Progenitor cell of endocrine pancreas (in vitro differentiated cells): ENCODE data around the gene ASPRV1. TPM values are rescaled to one million over a fixed set of nuclear protein-coding genes. Genes with fewer than 3 reads are reported as not detected.

Experiments used
- DNase-seq: peaks from one replicate; pipeline ENCODE4 v3.0.0; 2021; ENCODE audit warnings: low spot score; ENCODE audit not compliant: unreplicated experiment
- H3K27ac Mint-ChIP-seq: 2 replicates; pipeline ENCODE4 v1.8.0; 2021; ENCODE audit warnings: mild to moderate bottlenecking, moderate library complexity, mixed read lengths
- H3K27me3 Mint-ChIP-seq: 2 replicates; pipeline ENCODE4 v1.8.0; 2021; ENCODE audit warnings: mixed read lengths
- H3K36me3 Mint-ChIP-seq: 2 replicates; pipeline ENCODE4 v1.8.0; 2022; ENCODE audit warnings: mixed read lengths; ENCODE audit not compliant: insufficient read depth
- H3K4me1 Mint-ChIP-seq: 2 replicates; pipeline ENCODE4 v1.8.0; 2021; ENCODE audit warnings: low read depth, mixed read lengths
- H3K4me3 Mint-ChIP-seq: 2 replicates; pipeline ENCODE4 v1.8.0; 2021; ENCODE audit warnings: low read depth, mild to moderate bottlenecking, moderate library complexity, mixed read lengths
- H3K9me3 Mint-ChIP-seq: 2 replicates; pipeline ENCODE4 v1.8.0; 2021; ENCODE audit warnings: low read depth, mixed read lengths
- CTCF ChIP-seq: fragments of 200-600 bp; sonication (generic); IDR thresholded peaks from one replicate; pipeline ENCODE4 v1.5.0; 2021; ENCODE audit warnings: antibody characterized with exemption, mild to moderate bottlenecking; ENCODE audit not compliant: unreplicated experiment
- total RNA-seq: library from RNA; stranded (reverse); gene quantifications from 2 replicates; pipeline ENCODE4 v1.2.1, GENCODE V29; 2021

Gene ASPRV1
- total RNA-seq, 1 donor from 2014 or later, result 1.1 TPM

DNA sequence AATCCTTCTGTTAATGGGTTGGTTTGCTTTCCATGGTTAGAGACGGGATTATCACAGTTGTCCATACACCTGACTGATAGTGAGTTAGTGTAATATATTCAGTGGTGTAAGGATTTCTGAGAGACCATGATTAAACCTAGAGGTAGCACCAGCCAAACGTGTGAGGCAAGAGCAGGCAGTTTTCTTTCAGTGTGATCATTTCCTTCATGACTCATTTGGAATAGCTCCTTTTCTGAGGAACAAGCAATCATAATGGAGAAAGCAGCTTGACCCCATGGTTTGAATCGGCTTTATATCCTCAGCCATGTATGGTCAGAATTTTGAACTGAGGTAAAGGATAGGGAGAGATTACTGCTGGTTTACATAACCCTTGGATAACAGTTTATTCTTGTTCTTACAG, 43.6 kb downstream of the ASPRV1 start:
- Mint-ChIP-seq H3K36me3 (peaks cover 7% of the 10 kb centered on the region), H3K27ac (no peak overlapping the region), H3K4me3 (no peak overlapping the region), H3K9me3 (no peaks in the 10 kb centered on the region), H3K27me3 (no peaks in the 10 kb centered on the region), H3K4me1 (peaks cover 1% of the 10 kb centered on the region)
- TF ChIP-seq CTCF, result no peak
- DNase-seq, result no peak

GRCh38 chr2:69916106-69916505, 45.3 kb downstream of the ASPRV1 start:
- Mint-ChIP-seq H3K4me1 (peaks cover 1% of the 10 kb centered on the region), H3K27ac (no peak overlapping the region)
- no peak for DNase-seq

DNA sequence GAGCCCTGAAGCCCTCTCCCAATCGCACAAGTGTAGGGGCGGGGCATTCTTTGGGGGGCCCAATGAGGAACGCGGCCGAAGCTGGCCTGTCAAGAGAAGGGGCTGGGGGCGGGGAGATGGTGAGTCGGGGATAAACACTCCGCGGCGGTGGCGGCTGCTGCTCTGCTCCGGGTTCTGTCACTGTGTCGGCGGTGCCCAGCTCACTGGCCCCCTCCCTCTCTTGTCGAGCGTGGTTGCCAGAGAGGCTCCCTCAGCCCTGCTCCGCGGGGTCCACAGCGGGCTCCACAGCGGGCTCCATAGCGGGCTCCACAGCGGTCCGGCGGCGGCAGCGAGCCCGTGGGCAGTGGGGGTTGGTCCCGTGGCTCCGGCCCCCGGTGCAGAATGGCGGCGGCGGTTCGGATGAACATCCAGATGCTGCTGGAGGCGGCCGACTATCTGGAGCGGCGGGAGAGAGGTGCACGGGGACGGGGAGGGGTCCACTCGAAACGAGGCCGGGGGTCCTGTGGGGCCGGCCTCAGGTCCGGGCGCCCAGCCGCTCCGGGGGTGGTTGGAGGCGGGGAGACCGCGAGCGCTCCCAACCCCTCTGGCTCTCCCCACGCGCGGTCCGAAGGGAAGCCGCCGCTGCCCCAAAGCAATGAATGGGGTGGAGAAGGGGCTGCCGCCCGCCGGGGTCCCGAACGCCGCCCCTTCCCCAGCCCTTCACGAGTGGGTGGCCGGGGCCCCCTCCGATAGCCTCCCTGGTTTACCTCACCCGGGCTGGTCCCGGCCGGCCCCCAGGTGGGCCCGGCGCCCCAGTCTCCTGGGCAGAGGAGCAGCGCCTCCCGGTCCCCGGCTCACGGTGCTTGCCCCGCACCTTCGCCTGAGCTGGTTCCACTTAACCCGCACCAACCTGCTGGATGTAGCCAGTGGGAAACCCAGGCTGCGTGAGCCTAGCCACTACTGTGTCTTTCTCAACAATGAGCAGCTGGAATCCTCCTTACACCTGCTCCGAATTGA, 46.2 kb downstream of the ASPRV1 start, which contains the start of gene MXD1:
Gene MXD1, plus strand, starts transcription at position 160 of the 996 bp plus-strand sequence. Its CDS starts 222 bp downstream, at position 382.
- peak; percentile 20 for DNase-seq
- H3K9me3 Mint-ChIP-seq, result no peaks in the 10 kb centered on the region
- peak within 1 kb of the TSS; percentile 79 for H3K4me3 Mint-ChIP-seq
- H3K27ac Mint-ChIP-seq, result peak within 1 kb of the TSS; percentile 95
- peaks cover 1% of the 10 kb centered on the region for H3K4me1 Mint-ChIP-seq
- no peaks in the 10 kb centered on the region for H3K27me3 Mint-ChIP-seq
- no peak for TF ChIP-seq CTCF
- H3K36me3 Mint-ChIP-seq, result peaks cover 1% of the 10 kb centered on the region

More at GRCh38 chr2:69916106-69916505, 45.3 kb downstream of the ASPRV1 start:
- H3K36me3 Mint-ChIP-seq, result peaks cover 1% of the 10 kb centered on the region
- TF ChIP-seq CTCF, result no peak
- peak overlapping the region; percentile 74 for H3K4me3 Mint-ChIP-seq
- H3K9me3 Mint-ChIP-seq, result no peaks in the 10 kb centered on the region
- no peaks in the 10 kb centered on the region for H3K27me3 Mint-ChIP-seq

GRCh38 chr2:69914164-69914949, 47.1 kb downstream of the ASPRV1 start:
- H3K27me3 Mint-ChIP-seq, result no peaks in the 10 kb centered on the region
- peaks cover 1% of the 10 kb centered on the region for H3K36me3 Mint-ChIP-seq
- no peaks in the 10 kb centered on the region for H3K9me3 Mint-ChIP-seq
- H3K27ac Mint-ChIP-seq, result peak overlapping the region; percentile 95
- peaks cover 1% of the 10 kb centered on the region for H3K4me1 Mint-ChIP-seq
- DNase-seq, result peak; percentile 99
- peak overlapping the region; percentile 79 for H3K4me3 Mint-ChIP-seq
- TF ChIP-seq CTCF, result peak; percentile 13

DNA sequence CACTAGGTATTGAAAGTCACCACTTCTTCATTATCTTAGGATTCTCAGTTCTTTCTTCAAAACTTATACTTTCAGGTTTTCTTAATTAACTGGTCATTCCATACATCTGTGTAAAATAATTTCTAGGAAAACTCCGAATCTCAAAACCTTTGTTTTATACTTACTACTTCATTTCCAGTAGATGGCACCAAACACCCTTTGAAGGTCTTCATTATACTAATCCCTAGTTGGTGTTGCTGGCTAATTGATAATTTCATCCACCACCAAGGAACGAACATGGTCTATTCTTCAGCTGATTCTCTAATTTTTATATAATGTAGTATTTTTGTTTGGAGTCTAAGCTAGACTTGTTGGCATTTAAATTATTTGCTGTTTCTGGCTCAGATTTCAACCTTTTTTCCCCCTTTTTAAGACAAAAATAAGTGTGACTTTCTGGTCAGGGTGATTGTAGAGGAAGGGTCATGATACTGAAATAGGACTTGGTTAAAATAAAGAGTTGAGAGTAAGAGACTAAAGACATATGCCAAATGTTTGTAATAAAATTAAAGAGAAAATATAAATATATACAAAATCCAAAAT, 49.4 kb downstream of the ASPRV1 start:
- Mint-ChIP-seq H3K27me3 (no peaks in the 10 kb centered on the region), H3K36me3 (peaks cover 1% of the 10 kb centered on the region), H3K27ac (no peak overlapping the region), H3K9me3 (no peaks in the 10 kb centered on the region), H3K4me3 (peak overlapping the region; percentile 49), H3K4me1 (peaks cover 1% of the 10 kb centered on the region)
- DNase-seq, result no peak
- peak; percentile 75 for TF ChIP-seq CTCF
